GM23338 (cell line): Measurements from ENCODE around the gene ITFG1. TPM values are rescaled to one million over a fixed set of nuclear protein-coding genes. Genes with fewer than 3 reads are reported as not detected.

Experiments used
- JUNB ChIP-seq: IDR thresholded peaks from one replicate; pipeline ENCODE4 v1.6.1; 2016; ENCODE audit warnings: antibody characterized with exemption; ENCODE audit not compliant: unreplicated experiment
- POLR2AphosphoS5 ChIP-seq: IDR thresholded peaks from 2 replicates; pipeline ENCODE4 v1.6.1; 2016; ENCODE audit warnings: antibody characterized with exemption, low read depth
- REST ChIP-seq: IDR thresholded peaks from one replicate; pipeline ENCODE4 v1.6.1; 2018; ENCODE audit warnings: antibody characterized with exemption; ENCODE audit not compliant: unreplicated experiment
- ZNF331 ChIP-seq: fragments of 250-450 bp; sonication (Bioruptor Pico); IDR thresholded peaks from 2 replicates; pipeline ENCODE4 v1.5.0; 2020; ENCODE audit warnings: low read depth, mild to moderate bottlenecking, moderate library complexity
- polyA plus RNA-seq: library from polyadenylated mRNA; unstranded; fragments of >200 nt; fragmentation: Nextera tagmentation; extraction: Ambion mirVana; gene quantifications from 2 replicates; pipeline ENCODE4 v1.2.1, GENCODE V29; 2016
- total RNA-seq: library from RNA; depleted of rRNA; stranded (reverse); fragments of >200 nt; shearing (Covaris generic); gene quantifications from 2 replicates; pipeline ENCODE4 v1.2.3, GENCODE V29; 2014
- TF ChIP-seq, protein P1 (sequence below): fragments of 250-450 bp; sonication (Bioruptor Pico); IDR thresholded peaks from 2 replicates; pipeline ENCODE4 v1.5.0; 2020; ENCODE audit warnings: mild to moderate bottlenecking, moderate library complexity
- TF ChIP-seq, protein P2 (sequence below): IDR thresholded peaks from 2 replicates; pipeline ENCODE4 v1.6.1; 2016; ENCODE audit warnings: antibody characterized with exemption

ITFG1 gene
- total and polyA plus RNA-seq, 2 experiments from 2014 or later, result 18.5 to 26.9 TPM

DNA sequence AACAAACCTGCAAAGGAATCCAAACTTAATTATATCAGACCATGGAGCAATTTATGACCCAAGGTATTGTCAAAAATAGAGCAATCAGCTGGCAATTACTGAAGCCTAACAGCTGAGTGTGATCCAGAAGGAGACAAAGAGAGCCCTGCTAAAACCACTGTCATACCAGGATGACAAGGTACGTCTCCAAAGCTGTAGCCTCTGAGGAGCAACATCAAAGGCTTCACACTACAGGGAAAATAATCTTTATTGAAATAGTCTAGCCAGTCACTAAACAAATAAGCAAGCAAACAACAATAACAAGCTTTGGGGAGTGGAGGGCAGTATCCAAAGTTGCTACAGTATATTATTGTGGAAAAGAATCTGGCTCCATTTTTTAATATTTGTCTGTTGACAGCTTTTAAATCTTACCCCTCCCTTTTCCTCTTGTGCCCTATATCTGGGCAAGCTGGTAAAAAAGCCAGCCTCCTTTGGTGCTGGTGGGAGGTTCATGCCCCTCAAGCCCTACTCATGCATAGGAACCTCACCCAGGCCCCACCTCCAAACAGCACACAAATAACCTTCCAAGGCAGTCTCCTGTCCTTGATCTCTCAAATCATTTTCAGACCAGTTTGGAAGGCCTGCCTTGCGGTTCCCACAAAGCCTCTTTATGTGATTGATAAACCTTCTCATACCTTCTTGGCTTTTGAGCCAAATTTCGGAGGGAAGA is 73.7 kb downstream of the ITFG1 start (continued):
- TF ChIP-seq, protein P1, sequence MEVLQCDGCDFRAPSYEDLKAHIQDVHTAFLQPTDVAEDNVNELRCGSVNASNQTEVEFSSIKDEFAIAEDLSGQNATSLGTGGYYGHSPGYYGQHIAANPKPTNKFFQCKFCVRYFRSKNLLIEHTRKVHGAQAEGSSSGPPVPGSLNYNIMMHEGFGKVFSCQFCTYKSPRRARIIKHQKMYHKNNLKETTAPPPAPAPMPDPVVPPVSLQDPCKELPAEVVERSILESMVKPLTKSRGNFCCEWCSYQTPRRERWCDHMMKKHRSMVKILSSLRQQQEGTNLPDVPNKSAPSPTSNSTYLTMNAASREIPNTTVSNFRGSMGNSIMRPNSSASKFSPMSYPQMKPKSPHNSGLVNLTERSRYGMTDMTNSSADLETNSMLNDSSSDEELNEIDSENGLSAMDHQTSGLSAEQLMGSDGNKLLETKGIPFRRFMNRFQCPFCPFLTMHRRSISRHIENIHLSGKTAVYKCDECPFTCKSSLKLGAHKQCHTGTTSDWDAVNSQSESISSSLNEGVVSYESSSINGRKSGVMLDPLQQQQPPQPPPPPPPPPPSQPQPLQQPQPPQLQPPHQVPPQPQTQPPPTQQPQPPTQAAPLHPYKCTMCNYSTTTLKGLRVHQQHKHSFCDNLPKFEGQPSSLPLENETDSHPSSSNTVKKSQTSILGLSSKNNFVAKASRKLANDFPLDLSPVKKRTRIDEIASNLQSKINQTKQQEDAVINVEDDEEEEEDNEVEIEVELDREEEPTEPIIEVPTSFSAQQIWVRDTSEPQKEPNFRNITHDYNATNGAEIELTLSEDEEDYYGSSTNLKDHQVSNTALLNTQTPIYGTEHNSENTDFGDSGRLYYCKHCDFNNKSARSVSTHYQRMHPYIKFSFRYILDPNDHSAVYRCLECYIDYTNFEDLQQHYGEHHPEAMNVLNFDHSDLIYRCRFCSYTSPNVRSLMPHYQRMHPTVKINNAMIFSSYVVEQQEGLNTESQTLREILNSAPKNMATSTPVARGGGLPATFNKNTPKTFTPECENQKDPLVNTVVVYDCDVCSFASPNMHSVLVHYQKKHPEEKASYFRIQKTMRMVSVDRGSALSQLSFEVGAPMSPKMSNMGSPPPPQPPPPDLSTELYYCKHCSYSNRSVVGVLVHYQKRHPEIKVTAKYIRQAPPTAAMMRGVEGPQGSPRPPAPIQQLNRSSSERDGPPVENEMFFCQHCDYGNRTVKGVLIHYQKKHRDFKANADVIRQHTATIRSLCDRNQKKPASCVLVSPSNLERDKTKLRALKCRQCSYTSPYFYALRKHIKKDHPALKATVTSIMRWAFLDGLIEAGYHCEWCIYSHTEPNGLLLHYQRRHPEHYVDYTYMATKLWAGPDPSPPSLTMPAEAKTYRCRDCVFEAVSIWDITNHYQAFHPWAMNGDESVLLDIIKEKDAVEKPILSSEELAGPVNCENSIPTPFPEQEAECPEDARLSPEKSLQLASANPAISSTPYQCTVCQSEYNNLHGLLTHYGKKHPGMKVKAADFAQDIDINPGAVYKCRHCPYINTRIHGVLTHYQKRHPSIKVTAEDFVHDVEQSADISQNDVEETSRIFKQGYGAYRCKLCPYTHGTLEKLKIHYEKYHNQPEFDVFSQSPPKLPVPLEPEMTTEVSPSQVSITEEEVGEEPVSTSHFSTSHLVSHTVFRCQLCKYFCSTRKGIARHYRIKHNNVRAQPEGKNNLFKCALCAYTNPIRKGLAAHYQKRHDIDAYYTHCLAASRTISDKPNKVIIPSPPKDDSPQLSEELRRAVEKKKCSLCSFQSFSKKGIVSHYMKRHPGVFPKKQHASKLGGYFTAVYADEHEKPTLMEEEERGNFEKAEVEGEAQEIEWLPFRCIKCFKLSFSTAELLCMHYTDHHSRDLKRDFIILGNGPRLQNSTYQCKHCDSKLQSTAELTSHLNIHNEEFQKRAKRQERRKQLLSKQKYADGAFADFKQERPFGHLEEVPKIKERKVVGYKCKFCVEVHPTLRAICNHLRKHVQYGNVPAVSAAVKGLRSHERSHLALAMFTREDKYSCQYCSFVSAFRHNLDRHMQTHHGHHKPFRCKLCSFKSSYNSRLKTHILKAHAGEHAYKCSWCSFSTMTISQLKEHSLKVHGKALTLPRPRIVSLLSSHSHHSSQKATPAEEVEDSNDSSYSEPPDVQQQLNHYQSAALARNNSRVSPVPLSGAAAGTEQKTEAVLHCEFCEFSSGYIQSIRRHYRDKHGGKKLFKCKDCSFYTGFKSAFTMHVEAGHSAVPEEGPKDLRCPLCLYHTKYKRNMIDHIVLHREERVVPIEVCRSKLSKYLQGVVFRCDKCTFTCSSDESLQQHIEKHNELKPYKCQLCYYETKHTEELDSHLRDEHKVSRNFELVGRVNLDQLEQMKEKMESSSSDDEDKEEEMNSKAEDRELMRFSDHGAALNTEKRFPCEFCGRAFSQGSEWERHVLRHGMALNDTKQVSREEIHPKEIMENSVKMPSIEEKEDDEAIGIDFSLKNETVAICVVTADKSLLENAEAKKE, result no peak
- TF ChIP-seq REST (no peak), ZNF331 (CRISPR knock-in tag) (no peak), JUNB (no peak), POLR2AphosphoS5 (no peak)
- TF ChIP-seq, protein P2, sequence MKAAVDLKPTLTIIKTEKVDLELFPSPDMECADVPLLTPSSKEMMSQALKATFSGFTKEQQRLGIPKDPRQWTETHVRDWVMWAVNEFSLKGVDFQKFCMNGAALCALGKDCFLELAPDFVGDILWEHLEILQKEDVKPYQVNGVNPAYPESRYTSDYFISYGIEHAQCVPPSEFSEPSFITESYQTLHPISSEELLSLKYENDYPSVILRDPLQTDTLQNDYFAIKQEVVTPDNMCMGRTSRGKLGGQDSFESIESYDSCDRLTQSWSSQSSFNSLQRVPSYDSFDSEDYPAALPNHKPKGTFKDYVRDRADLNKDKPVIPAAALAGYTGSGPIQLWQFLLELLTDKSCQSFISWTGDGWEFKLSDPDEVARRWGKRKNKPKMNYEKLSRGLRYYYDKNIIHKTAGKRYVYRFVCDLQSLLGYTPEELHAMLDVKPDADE, result no peak
